A549 treated with CORT108297 at 1 μM for 4 hours (cell line): ENCODE results near the gene MAMSTR. TPM values are rescaled to one million over a fixed set of nuclear protein-coding genes. Genes with fewer than 3 reads are reported as not detected.

Experiments used
- total RNA-seq: library from RNA; stranded (reverse); fragments of 200-300 nt; extraction: Qiagen RNA extraction; gene quantifications from 5 replicates; pipeline ENCODE4 v1.2.3, GENCODE V29; 2022

Gene MAMSTR, protein sequence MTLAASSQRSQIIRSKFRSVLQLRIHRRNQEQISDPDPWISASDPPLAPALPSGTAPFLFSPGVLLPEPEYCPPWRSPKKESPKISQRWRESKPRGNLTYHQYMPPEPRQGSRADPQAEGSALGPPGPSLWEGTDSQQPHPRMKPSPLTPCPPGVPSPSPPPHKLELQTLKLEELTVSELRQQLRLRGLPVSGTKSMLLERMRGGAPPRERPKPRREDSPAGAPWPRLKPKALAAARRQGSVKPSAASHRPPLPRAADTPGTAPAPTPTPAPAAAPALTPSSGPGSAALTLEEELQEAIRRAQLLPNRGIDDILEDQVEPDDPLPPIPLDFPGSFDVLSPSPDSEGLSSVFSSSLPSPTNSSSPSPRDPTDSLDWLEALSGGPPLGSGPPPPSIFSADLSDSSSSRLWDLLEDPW
- 0.47 to 0.76 TPM (median 0.61 TPM) in 5 replicates for total RNA-seq

DNA sequence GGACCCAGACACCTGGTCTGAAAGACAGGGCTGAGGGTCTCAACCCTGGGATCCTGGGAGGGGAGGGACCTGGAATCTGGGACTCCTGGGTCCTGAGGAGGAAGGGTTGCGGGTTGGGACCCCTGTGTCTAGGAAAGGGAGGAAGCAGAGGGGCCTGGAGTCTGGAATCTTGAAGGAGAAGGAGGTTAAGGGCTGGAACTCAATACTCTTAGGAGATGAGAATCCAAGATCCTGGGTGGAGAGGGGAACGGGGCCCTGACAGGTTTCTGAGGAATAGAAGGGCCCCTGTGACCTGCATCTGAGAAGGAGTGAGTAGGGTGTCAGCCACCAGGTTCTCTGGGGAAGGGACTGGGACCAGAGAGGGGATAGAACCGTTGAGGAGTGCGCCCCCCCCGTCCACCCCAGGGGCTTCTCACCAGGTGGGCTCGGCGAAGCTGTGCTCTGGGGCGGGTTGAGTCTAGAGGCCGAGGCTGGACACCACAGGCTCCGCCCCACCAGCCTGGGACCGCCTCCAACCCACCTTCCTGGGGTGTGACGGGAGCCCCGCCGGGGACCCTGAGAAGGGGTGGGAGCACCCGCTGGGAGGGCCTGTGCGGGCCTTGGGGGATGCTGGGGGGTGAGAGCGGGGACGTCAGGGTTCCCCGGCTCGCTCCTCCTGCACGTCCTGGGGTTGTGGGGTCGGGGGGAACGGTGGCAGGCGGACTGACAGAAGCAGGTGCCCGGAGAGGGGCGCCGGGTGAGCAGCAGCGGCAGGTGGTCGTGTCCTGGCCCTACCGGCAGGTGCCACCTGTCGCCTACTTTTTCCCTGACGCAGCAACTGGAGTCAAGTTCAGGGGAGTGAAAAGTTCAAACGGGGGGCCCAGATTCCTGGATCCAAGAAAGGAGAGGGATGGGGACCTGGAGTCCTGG, at the start of gene MAMSTR:
MAMSTR (minus strand) TSS at position 463 of the 909 bp plus-strand sequence. CDS start 694 bp downstream, outside the sequence.

DNA sequence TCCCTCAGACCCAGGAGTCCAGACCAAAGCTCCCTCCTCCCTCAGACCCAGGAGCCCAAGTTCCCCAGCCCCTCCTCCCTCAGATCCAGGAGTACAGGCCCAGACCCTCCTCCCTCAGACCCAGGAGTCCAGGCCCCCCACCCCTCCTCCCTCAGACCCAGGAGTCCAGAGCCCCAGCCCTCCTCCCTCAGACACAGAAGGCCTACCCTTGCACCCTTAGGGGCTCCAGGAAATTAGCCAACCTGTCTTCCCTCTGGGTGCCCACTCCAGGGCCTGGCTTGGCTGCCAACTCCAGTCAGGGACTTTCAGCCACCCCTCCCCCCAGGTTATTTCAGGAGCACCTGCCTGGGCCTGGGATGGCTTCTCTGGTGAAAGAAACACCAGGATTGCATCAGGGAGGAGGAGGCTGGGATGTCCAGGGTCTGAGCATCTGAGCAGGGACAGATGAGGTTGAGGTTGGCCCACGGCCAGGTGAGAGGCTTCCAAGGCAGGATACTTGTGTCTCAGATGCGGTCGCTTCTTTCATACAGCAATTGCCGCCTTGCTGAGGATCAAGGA, 35.6 kb upstream of the MAMSTR start, which contains the start of gene FGF21:
FGF21 (plus strand) TSS at position 441 of the 558 bp plus-strand sequence. CDS start 713 bp downstream, outside the sequence.

DNA sequence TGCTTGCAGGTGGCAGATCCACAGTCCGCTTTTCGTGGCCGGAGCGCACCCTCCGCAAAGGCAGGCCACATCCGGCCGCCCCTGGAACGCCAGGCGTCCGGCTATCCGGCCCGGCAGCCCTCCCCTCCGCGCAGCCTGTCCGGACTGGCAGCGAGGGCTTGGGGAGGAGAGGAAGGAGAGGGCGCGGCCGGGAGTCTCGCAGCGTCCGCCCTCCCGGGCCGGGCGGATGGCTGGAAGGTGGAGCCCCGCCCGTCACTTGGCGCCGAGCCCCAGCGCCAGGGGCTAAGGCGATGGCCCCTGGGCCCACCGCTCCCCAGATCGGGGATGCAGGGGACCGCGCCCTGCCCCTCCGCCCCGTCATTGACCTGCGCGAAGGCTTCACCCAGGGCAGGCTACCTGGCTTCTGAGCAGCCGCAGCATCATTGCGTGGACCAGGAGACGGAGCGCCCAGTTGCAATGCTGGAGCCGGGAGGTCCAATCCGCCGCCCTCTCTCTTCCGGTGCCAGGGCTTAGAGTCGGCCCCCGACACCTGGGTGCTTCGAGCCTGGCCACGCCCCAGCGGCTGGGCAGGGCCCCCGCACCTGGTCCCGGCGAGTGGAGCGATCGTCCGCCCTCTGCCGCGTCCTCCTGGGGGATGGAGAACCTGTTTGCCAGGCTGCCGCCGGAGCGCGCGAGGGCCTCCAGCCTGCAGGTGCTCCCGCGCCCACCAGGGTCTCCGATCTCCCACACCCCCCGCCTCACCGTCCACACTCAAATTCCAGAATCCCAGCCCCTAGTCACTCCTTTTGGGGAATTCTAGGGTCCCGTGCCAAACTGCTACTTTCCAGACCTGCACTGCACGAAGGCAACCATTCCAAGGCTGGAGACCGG, 33.2 kb upstream of the MAMSTR start, which contains the start of gene FUT1:
FUT1 (minus strand) TSS at position 146 of the 870 bp plus-strand sequence. CDS start 1,360 bp downstream, outside the sequence.

DNA sequence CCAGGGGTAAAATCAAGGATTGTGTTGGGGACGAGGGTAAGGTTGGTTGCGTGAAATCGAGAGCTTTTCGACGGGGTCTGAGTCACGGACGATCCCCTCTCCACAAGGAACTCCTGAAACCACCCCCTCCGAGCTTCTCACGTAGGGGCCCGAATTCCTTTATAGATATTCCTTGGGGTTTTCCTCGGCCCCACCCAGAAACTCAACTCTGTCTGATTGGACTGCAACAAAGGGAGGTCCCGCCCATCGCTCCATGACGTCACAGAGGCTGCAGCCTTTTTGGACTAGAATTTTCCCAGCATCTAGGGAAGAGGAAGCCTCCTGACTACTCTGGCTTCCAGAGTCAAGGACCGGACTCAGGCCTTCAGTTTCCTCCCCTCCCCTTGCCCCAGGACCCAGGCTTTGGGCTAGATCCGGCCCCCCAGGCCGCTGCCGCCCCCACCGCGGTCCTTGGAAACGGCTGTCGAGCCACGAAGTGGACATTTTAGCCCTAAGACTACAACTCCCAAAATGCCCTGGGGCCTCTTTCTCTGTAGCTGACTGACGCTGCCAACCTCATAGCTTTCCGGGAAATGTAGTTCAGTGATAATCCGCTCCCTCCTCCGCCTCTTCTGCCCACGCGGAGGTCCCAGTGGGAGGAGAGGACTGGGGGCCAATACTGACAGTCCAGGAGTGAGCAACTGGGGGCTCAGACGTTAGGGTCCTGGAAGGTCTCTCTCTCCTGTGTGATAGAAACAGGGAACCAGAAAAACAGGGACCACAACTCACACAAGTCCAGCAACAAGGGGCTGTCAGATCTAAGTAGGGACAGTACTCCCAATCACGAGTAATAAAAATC, 27.4 kb upstream of the MAMSTR start, which contains the start of gene IZUMO1:
IZUMO1 (minus strand) TSS at position 172 of the 838 bp plus-strand sequence. CDS start 1,050 bp downstream, outside the sequence.

DNA sequence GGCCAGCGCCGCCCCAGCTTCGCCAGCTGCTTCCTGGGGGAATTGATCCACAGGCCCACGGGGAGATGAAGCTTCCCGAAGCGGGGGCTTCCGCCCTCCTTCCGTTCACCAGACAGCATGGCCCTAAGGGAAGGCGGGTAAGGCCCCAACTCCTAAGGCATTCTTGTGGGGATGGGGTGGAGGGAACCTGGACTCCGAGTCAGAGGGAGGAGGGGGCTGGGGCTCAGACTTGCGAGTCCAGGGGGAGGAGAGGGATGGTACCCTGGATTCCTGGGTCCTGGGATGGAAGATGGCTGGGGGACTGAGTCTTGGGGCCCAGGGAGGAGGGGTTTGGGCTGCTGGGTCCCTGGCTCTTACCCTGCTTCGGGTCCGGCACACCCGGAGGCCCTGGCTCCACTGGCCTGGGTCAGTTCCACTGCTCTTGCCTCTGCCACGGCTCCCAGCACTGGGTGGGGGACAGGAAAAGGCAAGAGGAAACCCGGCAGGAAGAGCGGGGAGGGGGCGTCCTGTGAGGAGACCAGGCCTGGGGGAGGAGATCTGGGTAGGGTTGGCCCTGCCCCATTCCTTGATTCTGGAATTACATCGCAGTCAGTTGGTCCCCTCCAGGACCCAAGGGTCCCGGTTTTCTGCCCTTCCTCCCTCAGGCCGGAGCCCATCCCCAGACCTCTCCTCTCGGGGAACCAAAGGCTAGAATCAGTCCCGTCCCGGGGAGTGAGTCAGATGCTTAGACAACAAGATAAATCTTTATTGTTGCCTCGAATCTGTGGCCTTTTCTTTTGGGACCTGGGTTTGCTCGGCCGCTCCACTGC, 20.8 kb upstream of the MAMSTR start, which contains the start of gene RASIP1:
RASIP1 (minus strand) TSS at position 447 of the 809 bp plus-strand sequence; CDS start at position 119, 328 bp downstream.

DNA sequence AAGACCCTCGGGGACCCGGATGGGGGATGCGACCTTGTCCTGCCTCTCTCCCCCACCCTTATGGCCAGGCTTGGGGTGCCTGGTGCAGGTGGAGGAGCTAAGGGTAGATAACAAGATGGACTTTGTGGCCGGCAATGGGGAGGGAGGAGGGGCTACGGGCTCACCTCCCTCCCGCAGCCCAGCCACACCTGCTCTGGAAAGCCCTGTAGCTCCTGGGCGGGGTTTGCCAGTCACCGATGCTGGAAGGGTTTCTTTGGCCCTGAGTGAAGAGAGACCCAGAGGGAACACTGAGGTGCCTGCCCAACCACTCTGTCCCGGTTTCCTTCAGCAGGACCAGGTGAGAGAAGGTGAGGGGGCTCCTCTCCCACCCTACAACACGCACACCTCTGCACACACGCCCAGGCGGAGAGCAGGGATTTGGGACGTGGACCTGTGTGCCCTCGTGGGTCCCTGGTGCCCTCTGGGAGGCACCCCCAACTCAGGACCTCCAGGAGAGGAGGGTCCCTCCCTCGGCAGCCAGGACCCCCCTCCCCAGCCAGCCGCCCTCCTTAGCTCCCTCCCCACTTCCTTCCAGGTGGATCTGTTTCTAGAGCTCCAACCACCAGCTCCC, 23.7 kb downstream of the MAMSTR start, which contains the start of gene FUT2:
FUT2 (plus strand) TSS at position 229 of the 610 bp plus-strand sequence. CDS start 6,986 bp downstream, outside the sequence.

DNA sequence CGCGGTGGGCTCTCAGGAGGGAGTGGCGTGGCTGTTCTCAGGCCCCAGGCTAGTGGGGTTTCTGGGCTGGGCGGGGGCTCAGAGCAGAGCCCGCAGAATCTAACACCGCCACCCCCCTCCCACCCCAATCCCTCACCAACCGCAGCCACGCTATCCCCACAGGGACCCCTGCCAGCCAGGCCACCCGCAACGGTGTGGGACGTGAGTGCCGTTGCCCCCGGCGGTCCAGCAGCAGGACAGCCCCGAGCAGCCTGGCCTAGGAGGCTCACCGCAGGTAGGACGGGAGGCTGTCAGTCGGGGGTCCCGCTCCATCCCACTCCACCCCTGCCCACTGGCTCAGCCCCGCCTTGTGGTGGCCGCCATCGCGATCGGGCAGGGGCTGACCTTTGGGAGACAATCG, 46.5 kb downstream of the MAMSTR start, which contains the start of gene NTN5:
NTN5 (minus strand) TSS at position 24 of the 400 bp plus-strand sequence. CDS start 2,031 bp downstream, outside the sequence.

Other genes starting within 250 kb of the MAMSTR start
- gene LMTK3, start 207.9 kb downstream of the MAMSTR start, total RNA-seq, result 2.8 to 5.4 TPM (median 4.8 TPM) in 5 replicates
- 12.8 to 18.0 TPM (median 16.4 TPM) in 5 replicates for gene SULT2B1, start 167.6 kb downstream of the MAMSTR start, total RNA-seq
- 0.20 TPM in 1 of 5 replicates, not detected in the others for gene SPACA4, start 113.0 kb downstream of the MAMSTR start, total RNA-seq
- gene FAM83E, start 104.6 kb downstream of the MAMSTR start, total RNA-seq, result 0.07 to 0.35 TPM (median 0.25 TPM) in 4 of 5 replicates, not detected in the other
- 3,152 to 3,709 TPM (median 3,369 TPM) in 5 replicates for gene RPL18, start 100.5 kb downstream of the MAMSTR start, total RNA-seq
- gene SPHK2, start 100.2 kb downstream of the MAMSTR start, total RNA-seq, result 11.7 to 18.9 TPM (median 16.8 TPM) in 5 replicates
- 1.8 to 2.8 TPM (median 2.6 TPM) in 5 replicates for gene DBP, start 82.3 kb downstream of the MAMSTR start, total RNA-seq
- 9.4 to 11.1 TPM (median 11.0 TPM) in 5 replicates for gene CA11, start 73.5 kb downstream of the MAMSTR start, total RNA-seq
- 0.17 to 0.30 TPM (median 0.28 TPM) in 4 of 5 replicates, not detected in the other for gene NTN5, start 46.7 kb downstream of the MAMSTR start, total RNA-seq
- not detected in 5 replicates for gene FUT2, start 23.8 kb downstream of the MAMSTR start, total RNA-seq
- 0.32 to 0.65 TPM (median 0.57 TPM) in 5 replicates for gene RASIP1, start 20.9 kb upstream of the MAMSTR start, total RNA-seq
- not detected in 5 replicates for gene IZUMO1, start 27.2 kb upstream of the MAMSTR start, total RNA-seq
- 0.05 to 0.14 TPM (median 0.06 TPM) in 5 replicates for gene FUT1, start 32.9 kb upstream of the MAMSTR start, total RNA-seq
- gene FGF21, start 35.8 kb upstream of the MAMSTR start, total RNA-seq, result not detected in 5 replicates
- gene BCAT2, start 91.3 kb upstream of the MAMSTR start, total RNA-seq, result 52.3 to 64.2 TPM (median 60.2 TPM) in 5 replicates
- gene HSD17B14, start 116.8 kb upstream of the MAMSTR start, total RNA-seq, result 12.0 to 18.1 TPM (median 15.2 TPM) in 5 replicates
- gene PLEKHA4, start 148.9 kb upstream of the MAMSTR start, total RNA-seq, result 1.7 to 2.3 TPM (median 1.9 TPM) in 5 replicates
- gene PPP1R15A, start 152.7 kb upstream of the MAMSTR start, total RNA-seq, result 82.7 to 145 TPM (median 110 TPM) in 5 replicates
- not detected in 5 replicates for gene TULP2, start 179.0 kb upstream of the MAMSTR start, total RNA-seq
- 199 to 226 TPM (median 220 TPM) in 5 replicates for gene NUCB1, start 180.6 kb upstream of the MAMSTR start, total RNA-seq
- 1.3 to 1.7 TPM (median 1.5 TPM) in 5 replicates for gene DHDH, start 214.0 kb upstream of the MAMSTR start, total RNA-seq
- gene BAX, start 235.2 kb upstream of the MAMSTR start, total RNA-seq, result 293 to 394 TPM (median 360 TPM) in 5 replicates
- gene FTL, start 245.6 kb upstream of the MAMSTR start, total RNA-seq, result 17,379 to 25,407 TPM (median 19,575 TPM) in 5 replicates